Measurements from ENCODE around the gene SLC5A3. TPM values are rescaled to one million over a fixed set of nuclear protein-coding genes. Genes with fewer than 3 reads are reported as not detected.

The SLC5A3 gene
- polyA plus RNA-seq, 3 donors: 1.2 to 3.3 (median 1.6) TPM

- Histone ChIP-seq H3K36me3 (replicated peaks in 1 of 2; ENCODE audit: control insufficient read depth in 1 of 2, insufficient read depth in 2 of 2, low read length in 2 of 2) (peaks cover 0 to 70% of the 10 kb centered on the region in 2 donors), H2AFZ (ENCODE audit: insufficient read depth, low read depth, low read length, poor library complexity, severe bottlenecking) (no peak overlapping the region), H3K79me2 (ENCODE audit: insufficient read depth, low read length) (peaks cover 79% of the 10 kb centered on the region), H3K27ac (ENCODE audit: low read depth in 1 of 2, low read length in 2 of 2) (no peak overlapping the region), H3K4me3 (replicated peaks in 1 of 3; ENCODE audit: low read depth in 2 of 3, low read length in 3 of 3) (no peak overlapping the region), H4K20me1 (ENCODE audit: insufficient read depth, low read length) (peaks cover 79% of the 10 kb centered on the region), H3K4me1 (ENCODE audit: control insufficient read depth in 1 of 2, insufficient read depth in 2 of 2, low read length in 2 of 2) (no peaks in the 10 kb centered on the region), H3K4me2 (replicated peaks; ENCODE audit: extremely low read depth, low read length, poor library complexity, severe bottlenecking) (no peak overlapping the region), H3K27me3 (ENCODE audit: control insufficient read depth in 2 of 2, insufficient read depth in 2 of 2, low read length in 2 of 2) (no peaks in the 10 kb centered on the region), H3K9ac (ENCODE audit: insufficient read depth, low read length, poor library complexity, severe bottlenecking) (no peak overlapping the region), H3K9me3 (replicated peaks in 1 of 2; ENCODE audit: control insufficient read depth in 1 of 2, insufficient read depth in 1 of 2, low read length in 2 of 2) (no peaks in the 10 kb centered on the region)
- Mint-ChIP-seq H3K27ac (no peak overlapping the region), H3K4me3 (no peak overlapping the region), H3K27me3 (ENCODE audit: low read depth in 3 of 3) (no peaks in the 10 kb centered on the region), H3K9me3 (peaks cover 0 to 2% (median 0%) of the 10 kb centered on the region in 7 donors), H3K36me3 (peaks cover 44% of the 10 kb centered on the region in 2 donors), H3K4me1 (peaks cover 25% of the 10 kb centered on the region)
- intact Hi-C loops (cut with micrococcal nuclease): no loop called here
- no CpG with 5 or more reads among the region's 4 CpGs for WGBS (ENCODE audit: insufficient coverage)
- no peak for DNase-seq
- no peak for TF ChIP-seq CTCF (IDR thresholded peaks at IDR 0.05)
Measured at GRCh38 chr21:34082769-34083168, 9.4 kb downstream of the SLC5A3 start.

GRCh38 chr21:34083357-34083756 lies 10.0 kb downstream of the SLC5A3 start:
- no peak for DNase-seq
- H3K79me2 ChIP-seq (ENCODE audit: insufficient read depth, low read length): peaks cover 79% of the 10 kb centered on the region
- Mint-ChIP-seq H3K4me3 (no peak overlapping the region), H3K36me3 (peaks cover 40 to 42% of the 10 kb centered on the region in 2 donors), H3K27ac (peak overlapping the region in 2 of 7 donors; percentile 7 to 68), H3K4me1 (peaks cover 20% of the 10 kb centered on the region), H3K9me3 (peaks cover 0 to 2% (median 0%) of the 10 kb centered on the region in 7 donors), H3K27me3 (ENCODE audit: low read depth in 3 of 3) (no peaks in the 10 kb centered on the region)
- no peak overlapping the region for H3K9ac ChIP-seq (ENCODE audit: insufficient read depth, low read length, poor library complexity, severe bottlenecking)
- TF ChIP-seq CTCF (IDR thresholded peaks at IDR 0.05): no peak
- intact Hi-C loops (cut with micrococcal nuclease): no loop called here
- peaks cover 78% of the 10 kb centered on the region for H4K20me1 ChIP-seq (ENCODE audit: insufficient read depth, low read length)
- no peak overlapping the region for H3K4me2 ChIP-seq (replicated peaks; ENCODE audit: extremely low read depth, low read length, poor library complexity, severe bottlenecking)
- no peaks in the 10 kb centered on the region for H3K4me1 ChIP-seq (ENCODE audit: control insufficient read depth in 1 of 2, insufficient read depth in 2 of 2, low read length in 2 of 2)
- H3K27ac ChIP-seq (ENCODE audit: low read depth in 1 of 2, low read length in 2 of 2): no peak overlapping the region
- H3K27me3 ChIP-seq (ENCODE audit: control insufficient read depth in 2 of 2, insufficient read depth in 2 of 2, low read length in 2 of 2): no peaks in the 10 kb centered on the region
- peaks cover 0 to 69% of the 10 kb centered on the region in 2 donors for H3K36me3 ChIP-seq (replicated peaks in 1 of 2; ENCODE audit: control insufficient read depth in 1 of 2, insufficient read depth in 2 of 2, low read length in 2 of 2)
- no peak overlapping the region for H2AFZ ChIP-seq (ENCODE audit: insufficient read depth, low read depth, low read length, poor library complexity, severe bottlenecking)
- no peak overlapping the region for H3K4me3 ChIP-seq (replicated peaks in 1 of 3; ENCODE audit: low read depth in 2 of 3, low read length in 3 of 3)
- H3K9me3 ChIP-seq (replicated peaks in 1 of 2; ENCODE audit: control insufficient read depth in 1 of 2, insufficient read depth in 1 of 2, low read length in 2 of 2): no peaks in the 10 kb centered on the region
- 96% methylated on average over 3 of the region's 3 CpGs for WGBS (ENCODE audit: insufficient coverage)

Measured in CD14-positive monocyte (primary cell).